Measurements from ENCODE around the gene OSMR. TPM values are rescaled to one million over a fixed set of nuclear protein-coding genes. Genes with fewer than 3 reads are reported as not detected.

The OSMR gene
- total and polyA plus RNA-seq, 2 of the 13 experiments (the other 11 are each of a cell fraction or from before 2014, with no cell fraction given): 21.3 to 86.5 TPM

DNA sequence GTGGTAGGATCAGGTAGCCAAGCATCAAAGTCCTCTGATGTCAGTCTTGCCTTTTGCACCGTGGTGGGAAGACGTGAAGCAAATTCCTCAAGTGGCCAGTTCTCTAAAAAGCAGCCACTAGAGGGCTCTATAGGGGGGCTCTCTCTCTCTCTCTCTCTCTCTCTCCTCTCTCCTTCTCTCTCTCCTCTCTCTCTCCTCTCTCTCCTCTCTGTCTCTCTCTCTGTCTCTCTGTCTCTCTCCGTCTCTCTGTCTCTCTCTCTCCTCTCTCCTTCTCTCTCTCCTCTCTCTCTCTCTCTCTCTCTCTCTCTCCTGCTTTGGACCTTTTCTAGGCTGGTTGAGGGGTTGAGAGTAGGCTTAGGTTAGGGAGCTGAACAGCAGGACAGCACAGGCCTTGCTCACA, 13.9 kb upstream of the OSMR start (continued):
- TF ChIP-seq, protein P1, sequence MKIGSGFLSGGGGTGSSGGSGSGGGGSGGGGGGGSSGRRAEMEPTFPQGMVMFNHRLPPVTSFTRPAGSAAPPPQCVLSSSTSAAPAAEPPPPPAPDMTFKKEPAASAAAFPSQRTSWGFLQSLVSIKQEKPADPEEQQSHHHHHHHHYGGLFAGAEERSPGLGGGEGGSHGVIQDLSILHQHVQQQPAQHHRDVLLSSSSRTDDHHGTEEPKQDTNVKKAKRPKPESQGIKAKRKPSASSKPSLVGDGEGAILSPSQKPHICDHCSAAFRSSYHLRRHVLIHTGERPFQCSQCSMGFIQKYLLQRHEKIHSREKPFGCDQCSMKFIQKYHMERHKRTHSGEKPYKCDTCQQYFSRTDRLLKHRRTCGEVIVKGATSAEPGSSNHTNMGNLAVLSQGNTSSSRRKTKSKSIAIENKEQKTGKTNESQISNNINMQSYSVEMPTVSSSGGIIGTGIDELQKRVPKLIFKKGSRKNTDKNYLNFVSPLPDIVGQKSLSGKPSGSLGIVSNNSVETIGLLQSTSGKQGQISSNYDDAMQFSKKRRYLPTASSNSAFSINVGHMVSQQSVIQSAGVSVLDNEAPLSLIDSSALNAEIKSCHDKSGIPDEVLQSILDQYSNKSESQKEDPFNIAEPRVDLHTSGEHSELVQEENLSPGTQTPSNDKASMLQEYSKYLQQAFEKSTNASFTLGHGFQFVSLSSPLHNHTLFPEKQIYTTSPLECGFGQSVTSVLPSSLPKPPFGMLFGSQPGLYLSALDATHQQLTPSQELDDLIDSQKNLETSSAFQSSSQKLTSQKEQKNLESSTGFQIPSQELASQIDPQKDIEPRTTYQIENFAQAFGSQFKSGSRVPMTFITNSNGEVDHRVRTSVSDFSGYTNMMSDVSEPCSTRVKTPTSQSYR (CRISPR knock-in tag; IDR thresholded peaks at IDR 0.05; ENCODE audit: borderline replicate concordance): no peak
- no peak for TF ChIP-seq SP1 (IDR thresholded peaks at IDR 0.05)
- no peak for TF ChIP-seq SP1 (CRISPR knock-in tag; IDR thresholded peaks at IDR 0.05)
- 0 out of 2 replicates have a peak, but pooled peaks have one; percentile 72 for TF ChIP-seq PCBP1 (IDR thresholded peaks at IDR 0.05; ENCODE audit: borderline replicate concordance, low read depth, low read length)
- TF ChIP-seq ELF3 (CRISPR knock-in tag; IDR thresholded peaks at IDR 0.05): no peak
- no peak for TF ChIP-seq HNRNPK (IDR thresholded peaks at IDR 0.05; ENCODE audit: low read depth, low read length, poor library complexity, severe bottlenecking)
- no peak for TF ChIP-seq ZNF124 (CRISPR knock-in tag; IDR thresholded peaks at IDR 0.05)
- TF ChIP-seq ZNF616 (CRISPR knock-in tag; IDR thresholded peaks at IDR 0.05; ENCODE audit: low read depth): no peak
- TF ChIP-seq, protein P2, sequence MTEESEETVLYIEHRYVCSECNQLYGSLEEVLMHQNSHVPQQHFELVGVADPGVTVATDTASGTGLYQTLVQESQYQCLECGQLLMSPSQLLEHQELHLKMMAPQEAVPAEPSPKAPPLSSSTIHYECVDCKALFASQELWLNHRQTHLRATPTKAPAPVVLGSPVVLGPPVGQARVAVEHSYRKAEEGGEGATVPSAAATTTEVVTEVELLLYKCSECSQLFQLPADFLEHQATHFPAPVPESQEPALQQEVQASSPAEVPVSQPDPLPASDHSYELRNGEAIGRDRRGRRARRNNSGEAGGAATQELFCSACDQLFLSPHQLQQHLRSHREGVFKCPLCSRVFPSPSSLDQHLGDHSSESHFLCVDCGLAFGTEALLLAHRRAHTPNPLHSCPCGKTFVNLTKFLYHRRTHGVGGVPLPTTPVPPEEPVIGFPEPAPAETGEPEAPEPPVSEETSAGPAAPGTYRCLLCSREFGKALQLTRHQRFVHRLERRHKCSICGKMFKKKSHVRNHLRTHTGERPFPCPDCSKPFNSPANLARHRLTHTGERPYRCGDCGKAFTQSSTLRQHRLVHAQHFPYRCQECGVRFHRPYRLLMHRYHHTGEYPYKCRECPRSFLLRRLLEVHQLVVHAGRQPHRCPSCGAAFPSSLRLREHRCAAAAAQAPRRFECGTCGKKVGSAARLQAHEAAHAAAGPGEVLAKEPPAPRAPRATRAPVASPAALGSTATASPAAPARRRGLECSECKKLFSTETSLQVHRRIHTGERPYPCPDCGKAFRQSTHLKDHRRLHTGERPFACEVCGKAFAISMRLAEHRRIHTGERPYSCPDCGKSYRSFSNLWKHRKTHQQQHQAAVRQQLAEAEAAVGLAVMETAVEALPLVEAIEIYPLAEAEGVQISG (CRISPR knock-in tag; IDR thresholded peaks at IDR 0.05): no peak
- TF ChIP-seq ZNF264 (CRISPR knock-in tag; IDR thresholded peaks at IDR 0.05): no peak
- TF ChIP-seq, protein P3, sequence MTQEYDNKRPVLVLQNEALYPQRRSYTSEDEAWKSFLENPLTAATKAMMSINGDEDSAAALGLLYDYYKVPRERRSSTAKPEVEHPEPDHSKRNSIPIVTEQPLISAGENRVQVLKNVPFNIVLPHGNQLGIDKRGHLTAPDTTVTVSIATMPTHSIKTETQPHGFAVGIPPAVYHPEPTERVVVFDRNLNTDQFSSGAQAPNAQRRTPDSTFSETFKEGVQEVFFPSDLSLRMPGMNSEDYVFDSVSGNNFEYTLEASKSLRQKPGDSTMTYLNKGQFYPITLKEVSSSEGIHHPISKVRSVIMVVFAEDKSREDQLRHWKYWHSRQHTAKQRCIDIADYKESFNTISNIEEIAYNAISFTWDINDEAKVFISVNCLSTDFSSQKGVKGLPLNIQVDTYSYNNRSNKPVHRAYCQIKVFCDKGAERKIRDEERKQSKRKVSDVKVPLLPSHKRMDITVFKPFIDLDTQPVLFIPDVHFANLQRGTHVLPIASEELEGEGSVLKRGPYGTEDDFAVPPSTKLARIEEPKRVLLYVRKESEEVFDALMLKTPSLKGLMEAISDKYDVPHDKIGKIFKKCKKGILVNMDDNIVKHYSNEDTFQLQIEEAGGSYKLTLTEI (CRISPR knock-in tag; conservative IDR thresholded peaks at IDR 0.05): no peak
- no peak for TF ChIP-seq ZNF562 (CRISPR knock-in tag; IDR thresholded peaks at IDR 0.05; ENCODE audit: borderline replicate concordance)
- TF ChIP-seq MAF1 (CRISPR knock-in tag; IDR thresholded peaks at IDR 0.05; ENCODE audit: borderline replicate concordance): no peak
